ENCODE measurements around the gene ZKSCAN7.

DNA sequence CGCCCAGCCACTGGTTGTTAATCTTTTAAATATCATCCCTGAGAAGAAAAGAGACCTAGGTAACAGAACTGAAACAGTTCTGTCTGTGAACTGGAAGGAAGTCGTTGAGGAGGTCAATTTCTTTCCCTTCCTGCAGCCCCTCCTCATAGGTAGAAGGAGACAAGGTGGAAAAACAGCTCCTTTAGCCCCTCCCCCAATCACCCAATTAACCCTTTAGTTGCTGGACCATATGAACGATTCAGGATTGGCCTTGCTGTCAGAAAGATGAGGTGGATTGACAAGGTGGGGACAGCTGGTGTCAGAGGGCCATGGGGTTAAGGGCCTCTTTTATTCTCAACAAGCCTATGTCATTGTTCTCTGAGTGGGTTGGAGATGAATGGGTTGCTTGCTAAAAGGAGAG is 41.5 kb upstream of the ZKSCAN7 start:
- TF ChIP-seq, protein P1, sequence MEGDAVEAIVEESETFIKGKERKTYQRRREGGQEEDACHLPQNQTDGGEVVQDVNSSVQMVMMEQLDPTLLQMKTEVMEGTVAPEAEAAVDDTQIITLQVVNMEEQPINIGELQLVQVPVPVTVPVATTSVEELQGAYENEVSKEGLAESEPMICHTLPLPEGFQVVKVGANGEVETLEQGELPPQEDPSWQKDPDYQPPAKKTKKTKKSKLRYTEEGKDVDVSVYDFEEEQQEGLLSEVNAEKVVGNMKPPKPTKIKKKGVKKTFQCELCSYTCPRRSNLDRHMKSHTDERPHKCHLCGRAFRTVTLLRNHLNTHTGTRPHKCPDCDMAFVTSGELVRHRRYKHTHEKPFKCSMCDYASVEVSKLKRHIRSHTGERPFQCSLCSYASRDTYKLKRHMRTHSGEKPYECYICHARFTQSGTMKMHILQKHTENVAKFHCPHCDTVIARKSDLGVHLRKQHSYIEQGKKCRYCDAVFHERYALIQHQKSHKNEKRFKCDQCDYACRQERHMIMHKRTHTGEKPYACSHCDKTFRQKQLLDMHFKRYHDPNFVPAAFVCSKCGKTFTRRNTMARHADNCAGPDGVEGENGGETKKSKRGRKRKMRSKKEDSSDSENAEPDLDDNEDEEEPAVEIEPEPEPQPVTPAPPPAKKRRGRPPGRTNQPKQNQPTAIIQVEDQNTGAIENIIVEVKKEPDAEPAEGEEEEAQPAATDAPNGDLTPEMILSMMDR (IDR thresholded peaks at IDR 0.05 in 8 of 11, conservative IDR thresholded peaks at IDR 0.05 in 3 of 11): no peak
- no peak for TF ChIP-seq POLR2A (IDR thresholded peaks at IDR 0.05)
- no peak for TF ChIP-seq POLR2AphosphoS5 (IDR thresholded peaks at IDR 0.05)
